ENCODE measurements around the gene SPATA21. TPM values are rescaled to one million over a fixed set of nuclear protein-coding genes. Genes with fewer than 3 reads are reported as not detected.

SPATA21 gene
- total RNA-seq, 3 donors from 2014 or later (not counting 1 experiment from before 2014, with no cell fraction given) = 0.35 to 0.55 (median 0.36) TPM

GRCh38 chr1:16438924-16439323 lies 1.7 kb upstream of the SPATA21 start:
- TF ChIP-seq CTCF (IDR thresholded peaks at IDR 0.05) = no peak
- peaks cover 7% of the 10 kb centered on the region for H3K36me3 ChIP-seq (ENCODE audit: control insufficient read depth, insufficient read depth, low read length)
- Mint-ChIP-seq H3K36me3 (no peaks in the 10 kb centered on the region), H3K27me3 (ENCODE audit: low read depth in 2 of 2) (no peaks in the 10 kb centered on the region), H3K4me1 (peaks cover 18 to 23% of the 10 kb centered on the region in 2 donors), H3K9me3 (no peaks in the 10 kb centered on the region), H3K4me3 (peak overlapping the region; percentile 55), H3K27ac (peak overlapping the region in 1 of 2 donors; percentile 9)
- peaks cover 36% of the 10 kb centered on the region for H3K4me1 ChIP-seq (ENCODE audit: control insufficient read depth, insufficient read depth, low read length)
- intact Hi-C loops (cut with micrococcal nuclease) = no loop called here
- H3K4me3 ChIP-seq (ENCODE audit: low read length) = no peak overlapping the region
- H3K27ac ChIP-seq (ENCODE audit: low read length) = no peak overlapping the region
- WGBS (ENCODE audit: insufficient coverage) = 88% methylated on average over 2 of the region's 2 CpGs
- H3K9me3 ChIP-seq (ENCODE audit: control insufficient read depth, insufficient read depth, low read length) = no peaks in the 10 kb centered on the region
- DNase-seq (no peak), ATAC-seq (no peak)
- H3K27me3 ChIP-seq (ENCODE audit: control insufficient read depth, insufficient read depth, low read length) = no peaks in the 10 kb centered on the region

- intact Hi-C loops (cut with micrococcal nuclease) = no loop called here
- no peaks in the 10 kb centered on the region for H3K27me3 Mint-ChIP-seq (ENCODE audit: low read depth in 2 of 2)
- Histone ChIP-seq H3K36me3 (ENCODE audit: control insufficient read depth, insufficient read depth, low read length) (peaks cover 6% of the 10 kb centered on the region), H3K27me3 (ENCODE audit: control insufficient read depth, insufficient read depth, low read length) (no peaks in the 10 kb centered on the region), H3K9me3 (ENCODE audit: control insufficient read depth, insufficient read depth, low read length) (no peaks in the 10 kb centered on the region), H3K4me1 (ENCODE audit: control insufficient read depth, insufficient read depth, low read length) (peaks cover 35% of the 10 kb centered on the region), H3K4me3 (ENCODE audit: low read length) (no peak overlapping the region), H3K27ac (ENCODE audit: low read length) (no peak overlapping the region)
- ATAC-seq = no peak
- 100% methylated on average over 1 of the region's 2 CpGs for WGBS (ENCODE audit: insufficient coverage)
- TF ChIP-seq CTCF (IDR thresholded peaks at IDR 0.05) = no peak
- H3K4me1 Mint-ChIP-seq = peaks cover 18 to 22% of the 10 kb centered on the region in 2 donors
- peak overlapping the region; percentile 55 for H3K4me3 Mint-ChIP-seq
- H3K36me3 Mint-ChIP-seq = no peaks in the 10 kb centered on the region
- DNase-seq = no peak
- peak overlapping the region in 1 of 2 donors; percentile 9 for H3K27ac Mint-ChIP-seq
- H3K9me3 Mint-ChIP-seq = no peaks in the 10 kb centered on the region
Observed at GRCh38 chr1:16438516-16438915, 1.3 kb upstream of the SPATA21 start.

- WGBS (ENCODE audit: insufficient coverage) = no CpG with 5 or more reads among the region's 2 CpGs
- no peak overlapping the region for H3K4me3 ChIP-seq (ENCODE audit: low read length)
Observed at GRCh38 chr1:16434501-16434900, 2.7 kb downstream of the SPATA21 start.

More at GRCh38 chr1:16434501-16434900, 2.7 kb downstream of the SPATA21 start:
- H3K4me1 Mint-ChIP-seq = no peaks in the 10 kb centered on the region
- H3K9me3 Mint-ChIP-seq = no peaks in the 10 kb centered on the region
- H3K27me3 ChIP-seq (ENCODE audit: control insufficient read depth, insufficient read depth, low read length) = no peaks in the 10 kb centered on the region
- no peaks in the 10 kb centered on the region for H3K9me3 ChIP-seq (ENCODE audit: control insufficient read depth, insufficient read depth, low read length)
- H3K4me3 Mint-ChIP-seq = no peak overlapping the region
- no peak for ATAC-seq
- H3K27ac ChIP-seq (ENCODE audit: low read length) = no peak overlapping the region
- DNase-seq = no peak
- intact Hi-C loops (cut with micrococcal nuclease) = no loop called here
- H3K36me3 ChIP-seq (ENCODE audit: control insufficient read depth, insufficient read depth, low read length) = no peaks in the 10 kb centered on the region
- H3K4me1 ChIP-seq (ENCODE audit: control insufficient read depth, insufficient read depth, low read length) = peaks cover 7% of the 10 kb centered on the region
- no peak for TF ChIP-seq CTCF (IDR thresholded peaks at IDR 0.05)
- H3K27me3 Mint-ChIP-seq (ENCODE audit: low read depth in 2 of 2) = peaks cover 0 to 3% of the 10 kb centered on the region in 2 donors
- H3K27ac Mint-ChIP-seq = no peak overlapping the region
- H3K36me3 Mint-ChIP-seq = no peaks in the 10 kb centered on the region

Measured in natural killer cell (primary cell).